HG03039 (cell line): Measurements from ENCODE around the gene RARB.

Experiments used
- ATAC-seq: cut with Tn5 transposase; IDR thresholded peaks from one replicate; pipeline ENCODE4 v1.9.1; 2021; ENCODE audit warnings: mild to moderate bottlenecking, moderate library complexity; ENCODE audit not compliant: unreplicated experiment

Gene RARB

DNA sequence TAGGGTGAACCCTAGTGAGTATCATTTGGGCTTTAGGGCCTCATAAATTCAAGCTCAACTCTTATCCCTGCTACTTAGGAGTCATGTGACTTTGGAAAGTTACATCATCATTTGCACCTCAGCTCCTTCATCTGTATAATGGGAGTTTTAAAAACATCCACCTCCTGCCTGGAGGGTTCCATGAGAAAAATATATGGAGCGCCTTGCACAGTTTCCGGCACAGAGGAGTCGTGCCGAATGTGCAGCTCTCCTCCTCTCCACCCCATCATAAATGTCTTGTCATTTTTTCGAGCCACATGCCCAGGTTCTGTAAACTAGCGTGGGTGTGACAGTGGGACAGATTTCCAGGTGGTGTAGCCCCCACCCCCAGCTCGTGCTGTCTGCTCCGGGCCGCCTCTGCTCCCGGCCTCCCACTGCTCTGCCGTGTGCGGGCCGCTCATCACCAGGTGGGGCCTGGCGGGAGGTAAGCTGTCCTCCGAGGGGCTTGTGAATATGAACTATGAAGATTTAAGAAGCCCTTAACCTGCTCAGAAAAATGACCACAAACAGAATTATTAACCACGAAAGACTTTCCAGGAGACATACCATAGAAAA lies 146.2 kb downstream of the RARB start:
- no peak for ATAC-seq

- ATAC-seq, result no peak
These were observed 146.9 kb downstream of the RARB start for GRCh38 chr3:25575001-25575400.

DNA sequence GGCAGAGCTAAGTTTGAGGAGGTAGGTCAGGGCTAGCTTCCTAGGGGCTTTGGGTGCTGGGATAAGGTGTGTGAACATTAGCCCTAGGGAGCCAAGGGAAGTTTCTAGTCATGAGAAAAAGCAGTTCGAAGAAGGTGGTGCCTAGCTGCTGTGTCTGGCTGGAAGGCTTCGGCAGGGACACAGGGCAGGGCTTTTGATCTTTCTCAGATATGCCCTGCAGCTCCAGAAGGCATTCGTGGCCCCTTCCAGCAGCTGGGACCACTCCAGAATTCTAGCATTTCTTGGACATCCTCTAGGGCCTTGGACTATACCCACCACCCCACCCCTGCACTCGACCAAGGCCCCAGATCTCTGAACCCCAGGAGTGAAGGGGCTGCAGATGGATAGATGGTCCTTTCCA lies 148.1 kb downstream of the RARB start:
- ATAC-seq, result no peak

DNA sequence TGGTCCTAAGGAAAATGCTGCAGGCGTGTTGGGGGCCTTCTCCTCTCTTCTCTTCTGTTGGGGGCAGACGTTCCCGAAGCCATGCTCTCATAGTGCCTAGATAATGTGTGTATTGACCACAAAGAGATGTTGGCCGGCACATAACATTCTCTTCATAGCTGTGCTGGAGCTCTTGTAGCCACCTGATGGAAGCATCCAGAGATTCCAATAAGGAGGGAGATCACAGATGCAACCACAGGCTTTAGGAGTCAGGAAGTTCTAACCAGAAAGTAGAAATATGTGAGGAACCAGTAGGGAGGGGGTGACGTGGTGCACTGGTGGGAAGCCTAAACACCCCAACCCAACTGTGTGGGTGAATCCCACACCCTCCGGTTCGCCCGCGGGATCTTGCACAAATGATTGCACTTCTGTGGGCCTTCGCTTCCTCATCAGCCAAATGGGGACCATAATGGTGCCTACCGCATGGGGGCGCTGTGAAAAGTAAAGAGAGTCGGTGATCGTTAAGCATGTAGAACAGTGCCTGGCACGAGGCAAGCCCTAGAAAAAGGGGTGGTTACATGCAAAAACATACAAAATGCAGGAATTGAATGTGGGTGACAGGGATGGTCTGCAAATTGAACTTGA lies 148.9 kb downstream of the RARB start:
- no peak for ATAC-seq

- no peak for ATAC-seq
These were observed 150.0 kb downstream of the RARB start for GRCh38 chr3:25578059-25578458.

GRCh38 chr3:25580534-25580933 lies 152.5 kb downstream of the RARB start:
- ATAC-seq, result no peak

- ATAC-seq, result no peak
These were observed 153.3 kb downstream of the RARB start for GRCh38 chr3:25581335-25581734.

DNA sequence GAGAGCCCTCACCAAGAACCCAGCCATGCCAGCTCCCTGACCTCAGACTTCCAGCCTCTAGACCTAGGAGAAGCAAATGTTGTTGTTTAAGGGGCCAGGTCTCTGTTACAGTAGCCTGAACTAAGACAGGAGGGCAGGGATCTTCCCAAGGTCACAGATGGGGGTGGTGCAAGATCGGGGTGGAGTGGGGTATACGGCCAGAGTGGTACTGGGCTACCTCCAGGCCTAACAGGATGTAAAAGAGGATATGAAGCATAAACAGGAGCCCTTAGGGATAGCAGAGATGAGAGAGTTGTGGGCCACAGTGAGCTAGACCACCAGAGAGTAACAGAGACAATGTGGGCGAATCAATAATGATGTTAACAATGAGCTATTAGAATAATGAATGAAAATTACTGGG lies 153.8 kb downstream of the RARB start:
- no peak for ATAC-seq

DNA sequence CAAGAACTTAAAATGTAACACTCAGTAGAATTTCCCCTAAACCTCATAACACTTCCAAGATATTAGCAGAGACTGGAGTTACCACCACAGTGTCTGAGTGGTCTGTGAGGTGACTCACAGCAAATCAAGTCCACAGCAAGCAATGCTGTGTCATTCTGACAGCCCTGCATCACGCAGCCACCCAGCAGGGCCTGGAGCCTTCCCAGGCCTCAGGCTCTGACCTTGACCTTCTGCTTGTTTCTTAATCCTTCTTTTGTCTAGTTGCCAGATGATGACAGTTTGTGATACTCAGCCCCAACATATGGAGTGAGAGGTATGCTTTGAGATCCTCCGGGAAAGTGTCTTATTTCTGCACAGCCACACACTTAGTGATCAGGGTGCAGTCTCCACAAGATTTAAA lies 154.2 kb downstream of the RARB start:
- ATAC-seq, result no peak

DNA sequence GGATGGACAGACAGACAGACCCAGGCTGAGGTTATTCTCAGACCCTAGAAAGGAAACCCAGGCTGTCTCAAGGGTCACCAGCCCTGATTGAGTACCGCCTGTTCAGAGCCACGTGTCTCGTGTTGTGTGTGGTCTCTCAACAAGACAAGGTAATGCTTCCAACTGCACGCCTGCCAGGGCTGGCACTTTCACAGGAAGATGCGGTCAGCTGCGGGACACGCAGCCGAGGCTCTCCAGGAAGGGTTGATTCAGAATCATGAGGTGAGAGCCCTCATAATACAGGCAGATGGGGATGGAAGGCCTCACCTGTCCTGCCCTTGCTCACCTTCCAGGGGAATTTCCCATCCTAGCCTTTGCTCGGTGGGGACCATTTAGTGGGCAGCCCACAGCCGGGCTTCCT lies 155.3 kb downstream of the RARB start:
- no peak for ATAC-seq

- ATAC-seq, result no peak
These were observed 156.1 kb downstream of the RARB start for GRCh38 chr3:25584011-25584789.

- ATAC-seq, result no peak
These were observed 157.5 kb downstream of the RARB start for GRCh38 chr3:25585361-25586166.

- no peak for ATAC-seq
These were observed 158.1 kb downstream of the RARB start for GRCh38 chr3:25586167-25586505.

DNA sequence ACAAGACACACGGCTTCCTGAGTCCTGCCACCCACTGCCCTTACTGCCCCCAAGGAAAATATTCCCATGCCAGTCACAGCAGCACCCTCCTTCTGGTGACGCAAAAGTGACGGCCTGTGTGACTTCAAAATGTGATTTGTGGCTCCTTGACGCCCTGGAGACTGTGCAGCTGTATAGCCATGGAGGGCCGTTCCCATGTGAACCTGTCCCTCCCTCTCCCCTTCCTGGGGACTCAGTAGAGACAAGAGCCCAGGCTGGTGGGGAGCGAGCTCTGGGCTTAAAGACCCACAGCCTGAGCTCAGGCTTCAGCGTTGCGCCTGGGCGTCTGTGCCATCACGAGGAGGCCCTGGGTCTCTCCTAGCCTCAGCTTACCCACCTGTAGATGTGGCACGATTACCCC lies 158.5 kb downstream of the RARB start:
- ATAC-seq, result no peak

- no peak for ATAC-seq
These were observed 159.0 kb downstream of the RARB start for GRCh38 chr3:25587094-25587493.

DNA sequence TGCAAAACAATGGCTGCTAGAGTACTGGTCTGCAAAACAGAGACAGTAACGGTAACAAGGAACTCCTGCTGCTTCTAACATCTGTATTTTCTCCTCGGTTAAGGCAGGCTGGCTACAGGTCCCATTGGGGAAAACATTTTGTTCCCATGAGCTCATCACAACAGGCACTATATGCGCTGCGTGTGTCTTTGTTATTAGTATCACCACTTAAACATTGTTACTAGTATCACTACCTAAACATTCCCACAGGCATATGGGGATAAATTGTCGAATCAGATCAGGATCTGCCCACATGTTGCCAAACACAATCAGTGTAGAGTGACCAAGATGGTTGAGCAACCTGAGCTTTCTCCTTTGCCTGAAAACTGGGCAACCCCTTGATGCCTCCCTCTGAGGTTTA lies 159.5 kb downstream of the RARB start:
- no peak for ATAC-seq

DNA sequence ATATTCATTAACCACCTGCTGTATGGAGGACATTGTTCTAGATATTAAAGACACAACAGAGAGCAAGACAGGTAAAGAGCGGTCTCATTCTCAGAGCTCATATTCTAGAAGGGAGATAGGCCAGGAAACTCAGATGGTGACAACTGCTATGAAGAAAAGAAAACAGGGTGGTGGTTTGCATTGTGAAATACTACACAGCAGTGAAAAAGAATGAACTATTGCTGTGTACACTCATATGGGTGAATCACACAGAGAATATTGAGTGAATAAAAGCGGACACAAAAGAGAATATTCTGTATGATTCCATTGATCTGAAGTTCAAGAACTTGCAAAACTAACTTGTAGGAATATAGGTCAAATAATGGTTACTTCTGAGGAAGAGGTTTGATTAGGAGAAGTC lies 159.9 kb downstream of the RARB start:
- no peak for ATAC-seq

- no peak for ATAC-seq
These were observed 160.5 kb downstream of the RARB start for GRCh38 chr3:25588441-25589103.

- ATAC-seq, result no peak
These were observed 161.2 kb downstream of the RARB start for GRCh38 chr3:25589104-25589782.

DNA sequence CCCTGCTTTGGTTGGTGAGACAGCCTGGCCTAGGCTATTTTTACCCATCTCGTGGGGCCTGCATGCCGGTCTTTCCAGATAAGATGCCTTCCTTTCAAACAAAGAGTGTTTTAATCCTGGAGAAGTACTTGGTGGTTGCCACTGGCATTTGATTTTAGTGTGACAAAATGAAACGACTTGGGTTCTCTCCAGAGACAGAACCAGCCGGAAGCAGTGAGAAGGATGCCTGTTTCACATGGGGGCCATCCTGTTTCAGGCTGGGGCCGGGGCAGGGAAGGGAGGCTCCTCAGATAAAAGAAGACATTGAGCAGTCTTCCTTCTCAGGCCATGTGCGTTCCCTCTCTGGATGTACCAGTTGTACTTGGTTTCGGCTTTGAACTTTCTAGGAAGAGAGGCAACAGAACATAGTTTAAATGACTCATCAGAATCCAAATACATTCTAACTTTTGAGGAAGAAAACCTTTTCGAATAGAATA lies 161.8 kb downstream of the RARB start:
- ATAC-seq, result no peak
